GM12878 (cell line): ENCODE data around the gene CKAP5. TPM values are rescaled to one million over a fixed set of nuclear protein-coding genes. Genes with fewer than 3 reads are reported as not detected.

Experiments
- ATAC-seq: fragments of 200-7000 bp; cut with Tn5 transposase; 3 replicates; pipeline ENCODE4 v1.9.1; 2020; ENCODE audit warnings: mild to moderate bottlenecking, moderate library complexity
- BruUV-seq: library from RNA; stranded (reverse); fragments of 400-500 nt; replicated peaks from 2 replicates; lab custom pipeline; 2021; lab: Mats Ljungman, UMichigan
- CTCF ChIA-PET: fragments of 300-600 bp; sonication (Branson Sonifier 250); formaldehyde crosslinking; extraction: SDS; loops from one replicate; lab custom pipeline; 2021; ENCODE audit warnings: inconsistent platforms; lab: Yijun Ruan, JAX
- POLR2A ChIA-PET: fragments of 350-600 bp; formaldehyde crosslinking; extraction: SDS; loops from one replicate; lab custom pipeline; 2021; ENCODE audit warnings: inconsistent platforms; lab: Charles Lee
- RAD21 ChIA-PET: fragments of 300-600 bp; sonication (Branson Sonifier 250); formaldehyde crosslinking; loops from one replicate; lab custom pipeline; 2023; ENCODE audit warnings: antibody characterized with exemption; ENCODE audit not compliant: unreplicated experiment; lab: Charles Lee
- SMC1A ChIA-PET: fragments of 300-600 bp; sonication (Branson Sonifier 250); formaldehyde crosslinking; loops from one replicate; lab custom pipeline; 2023; ENCODE audit not compliant: unreplicated experiment, uncharacterized antibody; lab: Charles Lee
- DNase-seq: peaks from one replicate; pipeline ENCODE4 v3.0.0-alpha.2; 2011; ENCODE audit warnings: low read depth, low spot score
- FAIRE-seq: peaks from 3 replicates; lab custom pipeline; 2011; peaks lifted over from hg19 to GRCh38; lab: Jason Lieb, UNC
- H2AFZ ChIP-seq: 2 replicates; pipeline ENCODE4 v1.6.0; 2011; ENCODE audit warnings: low read depth, low read length, control low read depth; ENCODE audit not compliant: control insufficient read depth
- H3K27ac ChIP-seq: 2 replicates; pipeline ENCODE4 v1.5.1; 2011; ENCODE audit warnings: control low read depth; ENCODE audit not compliant: control insufficient read depth, insufficient read depth
- H3K27me3 ChIP-seq, 2 experiments: replicated peaks in 1 of 2; 2 replicates each; pipeline versions ENCODE4 v1.6.0 to v1.6.1; 2011; ENCODE audit warnings: low read length in 1 of 2; ENCODE audit not compliant: control insufficient read depth in 2 of 2, insufficient read depth in 2 of 2
- H3K36me3 ChIP-seq, 2 experiments: 2 replicates each; pipeline ENCODE4 v1.5.1; 2011; ENCODE audit warnings: low read length in 1 of 2; ENCODE audit not compliant: control insufficient read depth in 2 of 2, insufficient read depth in 2 of 2
- H3K4me1 ChIP-seq: 2 replicates; pipeline ENCODE4 v1.6.1; 2011; ENCODE audit warnings: mild to moderate bottlenecking, low read length, moderate library complexity, mixed read lengths; ENCODE audit not compliant: control insufficient read depth, insufficient read depth
- H3K4me2 ChIP-seq: 2 replicates; pipeline ENCODE4 v1.6.0; 2011; ENCODE audit warnings: control low read depth; ENCODE audit not compliant: control insufficient read depth, insufficient read depth
- H3K4me3 ChIP-seq: fragments of 200-600 bp; sonication (generic); 2 replicates; pipeline ENCODE4 v1.5.1; 2016
- H3K79me2 ChIP-seq: 2 replicates; pipeline ENCODE4 v1.6.0; 2011; ENCODE audit warnings: low read length; ENCODE audit not compliant: control insufficient read depth, insufficient read depth
- H3K9ac ChIP-seq: 2 replicates; pipeline ENCODE4 v1.8.0; 2011; ENCODE audit warnings: low read length, control low read depth, mixed read lengths; ENCODE audit not compliant: control insufficient read depth, insufficient read depth
- H3K9me3 ChIP-seq: replicated peaks from 3 replicates; pipeline ENCODE4 v1.5.1; 2011; ENCODE audit warnings: mild to moderate bottlenecking, low read length; ENCODE audit not compliant: control insufficient read depth, insufficient read depth
- H4K20me1 ChIP-seq: 2 replicates; pipeline ENCODE4 v1.6.0; 2011; ENCODE audit not compliant: control insufficient read depth, insufficient read depth
- BCL11A ChIP-seq: IDR thresholded peaks from 2 replicates; pipeline ENCODE4 v1.6.1; 2011; ENCODE audit warnings: low read depth, low read length
- CBFB ChIP-seq: IDR thresholded peaks from 2 replicates; pipeline ENCODE4 v1.6.1; 2016; ENCODE audit warnings: antibody characterized with exemption, low read depth
- ETV6 ChIP-seq, 2 experiments: fragments of 450-650 bp in 1 of 2; IDR thresholded peaks in 1 of 2; conservative IDR thresholded peaks in 1 of 2; 2 replicates each; pipeline ENCODE4 v1.6.1; 2014; ENCODE audit warnings: antibody characterized with exemption in 1 of 2, borderline replicate concordance in 1 of 2, low read depth in 1 of 2, mild to moderate bottlenecking in 1 of 2, moderate library complexity in 1 of 2
- GABPA ChIP-seq: IDR thresholded peaks from 2 replicates; pipeline ENCODE4 v1.6.1; 2014; ENCODE audit warnings: antibody characterized with exemption, low read depth, mild to moderate bottlenecking, inconsistent platforms
- MTA2 ChIP-seq: fragments of 450-650 bp; IDR thresholded peaks from 2 replicates; pipeline ENCODE4 v1.6.1; 2016; ENCODE audit warnings: low read depth, mild to moderate bottlenecking, moderate library complexity
- MXI1 ChIP-seq: fragments of 150-350 bp; IDR thresholded peaks from 2 replicates; pipeline ENCODE4 v1.6.1; 2011; ENCODE audit warnings: low read depth, mild to moderate bottlenecking, inconsistent platforms, low read length, improper control_type of control experiment
- MYB ChIP-seq: fragments of 150-350 bp; IDR thresholded peaks from 2 replicates; pipeline ENCODE4 v1.6.1; 2014; ENCODE audit warnings: mild to moderate bottlenecking, low read depth, low read length, borderline replicate concordance
- RB1 ChIP-seq: fragments of 450-650 bp; formaldehyde crosslinking; IDR thresholded peaks from 2 replicates; pipeline ENCODE4 v1.6.1; 2017; ENCODE audit warnings: mild to moderate bottlenecking, borderline replicate concordance
- SMARCA5 ChIP-seq: fragments of 450-650 bp; IDR thresholded peaks from 2 replicates; pipeline ENCODE4 v1.6.1; 2017; ENCODE audit warnings: mild to moderate bottlenecking
- WGBS: methylation state at CpG from one replicate; pipeline ENCODE4 v1.1.6; 2016; ENCODE audit warnings: low lambda C conversion rate; ENCODE audit not compliant: insufficient replicate concordance, insufficient coverage; ENCODE audit errors: missing lambda C conversion rate; 5-methylcytosine and 5-hydroxymethylcytosine counted together
- in situ Hi-C: fragments of 300-500 bp; cut with MboI; formaldehyde crosslinking; loops from 9 replicates; pipeline ENCODE4 v1.14.3; 2018; ENCODE audit warnings: mixed read lengths
- intact Hi-C: fragments of 100-400 bp; cut with micrococcal nuclease; formaldehyde crosslinking; loops from one replicate; pipeline ENCODE4 v1.14.2; 2022; ENCODE audit not compliant: unreplicated experiment
- polyA plus RNA-seq, 11 experiments: library from polyadenylated mRNA; depleted of rRNA in 4 of 11; unstranded in 6 of 11; stranded (reverse) in 5 of 11; fragments of >200 nt; fragmentation: Nextera tagmentation in 4 of 11; fragmentation: Illumina TruSeq in 1 of 11; extraction: Ambion mirVana in 4 of 11; extraction: Trizol in 1 of 11; gene quantifications; 1 replicate in 1 of 11; 2 replicates in 10 of 11; pipeline versions ENCODE4 v1.2.1 to v1.2.3, GENCODE V29; 2011 to 2016; ENCODE audit warnings: inconsistent platforms in 2 of 11, missing spikeins in 2 of 11, low read depth in 1 of 11
- total RNA-seq, 4 experiments: library from RNA; depleted of rRNA in 3 of 4; stranded (reverse); fragments of >200 nt in 3 of 4; fragmentation: Illumina TruSeq in 1 of 4; extraction: Trizol in 1 of 4; gene quantifications; 2 replicates each; pipeline versions ENCODE4 v1.2.1 to v1.2.3, GENCODE V29; 2013 to 2021
- TF ChIP-seq, protein P1 (sequence below): fragments of 450-650 bp; IDR thresholded peaks from 2 replicates; pipeline ENCODE4 v1.6.1; 2017; ENCODE audit warnings: mild to moderate bottlenecking, low read depth, inconsistent platforms; ENCODE audit not compliant: poor library complexity, severe bottlenecking
- TF ChIP-seq, protein P2 (sequence below): fragments of 450-650 bp; IDR thresholded peaks from 2 replicates; pipeline ENCODE4 v1.6.1; 2017; ENCODE audit warnings: borderline replicate concordance
- TF ChIP-seq, protein P3 (sequence below), 3 experiments: IDR thresholded peaks in 2 of 3; conservative IDR thresholded peaks in 1 of 3; 2 replicates each; pipeline ENCODE4 v1.5.1; 2011; ENCODE audit warnings: low read depth in 3 of 3, low read length in 3 of 3, mild to moderate bottlenecking in 3 of 3, control low read depth in 2 of 3, moderate library complexity in 2 of 3, inconsistent platforms in 1 of 3, mixed read lengths in 1 of 3; ENCODE audit not compliant: control insufficient read depth in 2 of 3, insufficient read depth in 1 of 3; ENCODE audit errors: extremely low read depth in 1 of 3

The CKAP5 gene
- total and polyA plus RNA-seq, 10 of the 15 experiments (the other 5 are each of a cell fraction or from before 2014, with no cell fraction given), result 20.1 to 161 (median 79.8) TPM

DNA sequence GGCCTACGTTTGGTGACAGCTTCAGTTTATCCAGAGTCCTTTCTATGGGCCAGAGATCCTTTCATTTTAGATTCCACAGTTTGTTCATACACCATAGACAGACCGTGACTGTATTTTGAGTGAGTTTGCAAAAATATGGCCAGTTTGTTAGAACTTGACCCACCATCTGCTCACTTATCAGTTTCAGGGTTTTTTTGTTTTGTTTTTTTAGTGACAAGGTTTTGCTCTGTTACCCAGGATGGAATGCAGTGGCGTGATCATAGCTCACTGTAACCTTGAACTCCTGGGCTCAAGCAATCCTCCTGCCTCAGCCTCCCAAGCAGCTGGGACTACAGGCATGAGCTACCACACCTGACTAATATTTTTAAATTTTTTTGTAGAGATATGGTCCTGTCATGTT lies 9.1 kb upstream of the CKAP5 start:
- CTCF ChIA-PET, result no interaction called here
- SMC1A ChIA-PET, result interaction anchor here (0.6 kb wide), 1 partner anchor 115 kb away, joined by 3 read pairs; no protein-coding TSS in a partner anchor

More for the DNA sequence above, 9.1 kb upstream of the CKAP5 start:
- Histone ChIP-seq H3K27me3 (no peaks in the 10 kb centered on the region), H3K27ac (no peak overlapping the region), H3K4me3 (no peak overlapping the region), H3K4me1 (no peaks in the 10 kb centered on the region), H3K36me3 (no peaks in the 10 kb centered on the region), H2AFZ (no peak overlapping the region), H4K20me1 (no peaks in the 10 kb centered on the region; the same call in 1 of the 2 replicates), H3K79me2 (no peaks in the 10 kb centered on the region), H3K4me2 (no peak overlapping the region), H3K9me3 (no peaks in the 10 kb centered on the region), H3K9ac (no peak overlapping the region)
- no TSS peak for BruUV-seq
- WGBS, result 42% methylated on average over 3 of the region's 3 CpGs
- DNase-seq (no peak), FAIRE-seq (no peak), ATAC-seq (no peak)
- in situ Hi-C loops (no loop called here), intact Hi-C loops (no loop called here)
- ChIA-PET RAD21 (no interaction called here), POLR2A (interaction anchor here (0.5 to 1.0 kb wide), 2 partner anchors 11 to 13 kb away, joined by 3 to 7 read pairs; no protein-coding TSS in a partner anchor)
- TF ChIP-seq ETV6 (conservative IDR thresholded peaks at IDR 0.05 in 1 of 2, IDR thresholded peaks at IDR 0.05 in 1 of 2; ENCODE audit: borderline replicate concordance in 1 of 2, low read depth in 1 of 2) (no peak), SMARCA5 (no peak), MTA2 (no peak), CBFB (no peak), MXI1 (no peak), BCL11A (no peak), GABPA (no peak), MYB (no peak), RB1 (no peak)
- TF ChIP-seq, protein P1, sequence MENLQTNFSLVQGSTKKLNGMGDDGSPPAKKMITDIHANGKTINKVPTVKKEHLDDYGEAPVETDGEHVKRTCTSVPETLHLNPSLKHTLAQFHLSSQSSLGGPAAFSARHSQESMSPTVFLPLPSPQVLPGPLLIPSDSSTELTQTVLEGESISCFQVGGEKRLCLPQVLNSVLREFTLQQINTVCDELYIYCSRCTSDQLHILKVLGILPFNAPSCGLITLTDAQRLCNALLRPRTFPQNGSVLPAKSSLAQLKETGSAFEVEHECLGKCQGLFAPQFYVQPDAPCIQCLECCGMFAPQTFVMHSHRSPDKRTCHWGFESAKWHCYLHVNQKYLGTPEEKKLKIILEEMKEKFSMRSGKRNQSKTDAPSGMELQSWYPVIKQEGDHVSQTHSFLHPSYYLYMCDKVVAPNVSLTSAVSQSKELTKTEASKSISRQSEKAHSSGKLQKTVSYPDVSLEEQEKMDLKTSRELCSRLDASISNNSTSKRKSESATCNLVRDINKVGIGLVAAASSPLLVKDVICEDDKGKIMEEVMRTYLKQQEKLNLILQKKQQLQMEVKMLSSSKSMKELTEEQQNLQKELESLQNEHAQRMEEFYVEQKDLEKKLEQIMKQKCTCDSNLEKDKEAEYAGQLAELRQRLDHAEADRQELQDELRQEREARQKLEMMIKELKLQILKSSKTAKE, result no peak
- TF ChIP-seq, protein P2, sequence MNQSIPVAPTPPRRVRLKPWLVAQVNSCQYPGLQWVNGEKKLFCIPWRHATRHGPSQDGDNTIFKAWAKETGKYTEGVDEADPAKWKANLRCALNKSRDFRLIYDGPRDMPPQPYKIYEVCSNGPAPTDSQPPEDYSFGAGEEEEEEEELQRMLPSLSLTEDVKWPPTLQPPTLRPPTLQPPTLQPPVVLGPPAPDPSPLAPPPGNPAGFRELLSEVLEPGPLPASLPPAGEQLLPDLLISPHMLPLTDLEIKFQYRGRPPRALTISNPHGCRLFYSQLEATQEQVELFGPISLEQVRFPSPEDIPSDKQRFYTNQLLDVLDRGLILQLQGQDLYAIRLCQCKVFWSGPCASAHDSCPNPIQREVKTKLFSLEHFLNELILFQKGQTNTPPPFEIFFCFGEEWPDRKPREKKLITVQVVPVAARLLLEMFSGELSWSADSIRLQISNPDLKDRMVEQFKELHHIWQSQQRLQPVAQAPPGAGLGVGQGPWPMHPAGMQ, result no peak
- TF ChIP-seq, protein P3, sequence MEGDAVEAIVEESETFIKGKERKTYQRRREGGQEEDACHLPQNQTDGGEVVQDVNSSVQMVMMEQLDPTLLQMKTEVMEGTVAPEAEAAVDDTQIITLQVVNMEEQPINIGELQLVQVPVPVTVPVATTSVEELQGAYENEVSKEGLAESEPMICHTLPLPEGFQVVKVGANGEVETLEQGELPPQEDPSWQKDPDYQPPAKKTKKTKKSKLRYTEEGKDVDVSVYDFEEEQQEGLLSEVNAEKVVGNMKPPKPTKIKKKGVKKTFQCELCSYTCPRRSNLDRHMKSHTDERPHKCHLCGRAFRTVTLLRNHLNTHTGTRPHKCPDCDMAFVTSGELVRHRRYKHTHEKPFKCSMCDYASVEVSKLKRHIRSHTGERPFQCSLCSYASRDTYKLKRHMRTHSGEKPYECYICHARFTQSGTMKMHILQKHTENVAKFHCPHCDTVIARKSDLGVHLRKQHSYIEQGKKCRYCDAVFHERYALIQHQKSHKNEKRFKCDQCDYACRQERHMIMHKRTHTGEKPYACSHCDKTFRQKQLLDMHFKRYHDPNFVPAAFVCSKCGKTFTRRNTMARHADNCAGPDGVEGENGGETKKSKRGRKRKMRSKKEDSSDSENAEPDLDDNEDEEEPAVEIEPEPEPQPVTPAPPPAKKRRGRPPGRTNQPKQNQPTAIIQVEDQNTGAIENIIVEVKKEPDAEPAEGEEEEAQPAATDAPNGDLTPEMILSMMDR (IDR thresholded peaks at IDR 0.05 in 2 of 3, conservative IDR thresholded peaks at IDR 0.05 in 1 of 3; ENCODE audit: control insufficient read depth in 2 of 3, extremely low read depth in 1 of 3, insufficient read depth in 1 of 3, low read depth in 3 of 3, low read length in 3 of 3), result no peak
